ENCODE results near the gene VPS37D. TPM values are rescaled to one million over a fixed set of nuclear protein-coding genes. Genes with fewer than 3 reads are reported as not detected.

Gene VPS37D
- total RNA-seq, 1 donor from 2014 or later, result 15.4 TPM

- no peak overlapping the region for H3K27ac Mint-ChIP-seq
- no peak for TF ChIP-seq CTCF (IDR thresholded peaks at IDR 0.05; ENCODE audit: unreplicated experiment)
- H3K27me3 Mint-ChIP-seq (ENCODE audit: low read depth), result no peaks in the 10 kb centered on the region
- peaks cover 26% of the 10 kb centered on the region for H3K4me1 Mint-ChIP-seq
- H3K9me3 Mint-ChIP-seq, result no peaks in the 10 kb centered on the region
- DNase-seq (ENCODE audit: low spot score in 2 of 2, unreplicated experiment in 2 of 2), result no peak
- peaks cover 19% of the 10 kb centered on the region for H3K36me3 Mint-ChIP-seq
- no peak overlapping the region for H3K4me3 Mint-ChIP-seq
Observed at GRCh38 chr7:73679709-73680108, 12.1 kb downstream of the VPS37D start.

DNA sequence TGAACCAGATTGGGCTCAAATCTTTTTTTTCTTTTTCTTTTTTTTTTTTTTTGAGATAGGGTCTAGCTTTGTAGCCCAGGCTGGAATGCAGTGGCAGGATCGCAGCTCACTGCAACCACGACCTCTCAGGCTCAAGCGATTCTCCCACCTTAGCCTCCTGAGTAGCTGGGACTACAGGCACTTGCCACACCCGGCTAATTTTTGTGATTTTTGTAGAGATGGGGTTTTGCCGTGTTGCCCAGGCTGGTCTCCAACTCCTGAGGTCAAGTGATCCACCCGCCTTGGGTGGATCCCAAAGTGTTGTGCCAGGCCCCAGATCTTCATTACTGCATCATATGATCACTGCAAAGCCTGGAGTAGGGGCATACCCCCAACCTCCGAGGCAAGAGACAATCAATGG is 12.9 kb downstream of the VPS37D start:
- no peaks in the 10 kb centered on the region for H3K27me3 Mint-ChIP-seq (ENCODE audit: low read depth)
- no peak for TF ChIP-seq CTCF (IDR thresholded peaks at IDR 0.05; ENCODE audit: unreplicated experiment)
- DNase-seq (ENCODE audit: low spot score in 2 of 2, unreplicated experiment in 2 of 2), result no peak
- H3K36me3 Mint-ChIP-seq, result peaks cover 19% of the 10 kb centered on the region
- H3K4me1 Mint-ChIP-seq, result peaks cover 27% of the 10 kb centered on the region
- no peak overlapping the region for H3K27ac Mint-ChIP-seq
- H3K4me3 Mint-ChIP-seq, result peak overlapping the region; percentile 90
- H3K9me3 Mint-ChIP-seq, result no peaks in the 10 kb centered on the region

- TF ChIP-seq CTCF (IDR thresholded peaks at IDR 0.05; ENCODE audit: unreplicated experiment), result no peak
- H3K36me3 Mint-ChIP-seq, result peaks cover 20% of the 10 kb centered on the region
- H3K27me3 Mint-ChIP-seq (ENCODE audit: low read depth), result no peaks in the 10 kb centered on the region
- no peaks in the 10 kb centered on the region for H3K9me3 Mint-ChIP-seq
- H3K4me3 Mint-ChIP-seq, result peak overlapping the region; percentile 90
- DNase-seq (ENCODE audit: low spot score in 2 of 2, unreplicated experiment in 2 of 2), result no peak
- H3K27ac Mint-ChIP-seq, result peak overlapping the region; percentile 35
- peaks cover 27% of the 10 kb centered on the region for H3K4me1 Mint-ChIP-seq
Observed at GRCh38 chr7:73681031-73681430, 13.4 kb downstream of the VPS37D start.

DNA sequence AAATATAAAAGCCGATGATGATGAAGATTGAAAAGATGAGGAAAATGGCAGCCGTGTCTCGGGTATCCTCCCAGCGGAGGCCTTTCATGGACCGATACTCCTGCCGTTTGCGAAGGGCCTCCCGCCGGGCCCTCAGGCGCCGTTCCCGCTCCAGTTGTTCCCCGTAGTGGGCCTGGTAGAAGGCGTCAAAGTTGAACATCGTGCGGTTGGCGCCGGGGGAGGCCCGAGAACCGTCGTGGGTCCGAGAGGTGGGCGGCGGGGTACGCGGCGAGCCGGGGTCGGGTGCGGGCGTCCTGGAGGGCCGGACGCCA is 15.1 kb downstream of the VPS37D start:
- peaks cover 26% of the 10 kb centered on the region for H3K36me3 Mint-ChIP-seq
- peak in 1 of 2 experiments; percentile 44 for DNase-seq (ENCODE audit: low spot score in 2 of 2, unreplicated experiment in 2 of 2)

DNA sequence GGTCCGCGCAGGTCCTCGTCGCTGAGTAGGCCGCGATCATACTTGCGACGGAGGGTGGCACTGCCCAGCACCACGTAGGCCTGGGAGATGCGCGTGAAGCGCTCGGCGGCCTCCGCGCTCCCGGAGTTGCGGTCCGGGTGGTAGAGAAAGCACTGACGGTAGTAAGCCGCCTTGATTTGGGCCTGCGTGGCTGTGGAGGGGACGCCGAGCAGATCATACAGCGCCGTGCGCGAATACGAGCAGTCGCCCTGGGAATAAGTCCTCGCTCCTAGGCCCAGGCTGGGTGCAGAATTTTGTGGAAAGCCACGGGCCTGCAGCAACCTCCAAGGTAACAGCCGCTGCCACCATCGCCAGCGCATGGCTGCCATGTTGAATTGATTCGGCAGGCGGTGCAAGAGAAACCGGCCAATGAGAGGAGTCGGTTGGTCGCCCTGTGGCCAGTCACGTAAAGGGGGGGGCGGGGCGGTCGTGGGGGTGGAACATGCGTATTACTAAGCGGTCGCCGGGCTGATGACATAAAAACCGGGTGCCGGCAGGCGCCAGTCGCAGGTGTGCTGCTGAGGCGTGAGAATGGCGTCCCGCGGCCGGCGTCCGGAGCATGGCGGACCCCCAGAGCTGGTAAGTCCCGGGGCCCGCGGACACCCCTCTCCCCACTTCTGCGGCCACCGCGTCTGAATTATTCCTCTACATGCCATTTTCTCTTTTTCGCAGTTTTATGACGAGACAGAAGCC is 15.6 kb downstream of the VPS37D start, which contains the start of the genes BUD23 and DNAJC30:
Gene BUD23 (plus strand): TSS at position 542 of the 732 bp plus-strand sequence. CDS start 29 bp downstream, at position 571.
Gene DNAJC30 (minus strand): TSS at position 398 of the 732 bp plus-strand sequence. CDS start 30 bp downstream, at position 368.
- H3K4me3 Mint-ChIP-seq, result peak within 1 kb of the TSS; percentile 90
- peak within 1 kb of the TSS; percentile 97 for H3K27ac Mint-ChIP-seq
- H3K4me1 Mint-ChIP-seq, result peaks cover 27% of the 10 kb centered on the region
- H3K9me3 Mint-ChIP-seq, result no peaks in the 10 kb centered on the region
- peaks cover 22% of the 10 kb centered on the region for H3K36me3 Mint-ChIP-seq
- DNase-seq (ENCODE audit: low spot score in 2 of 2, unreplicated experiment in 2 of 2), result peak; percentile 92
- H3K27me3 Mint-ChIP-seq (ENCODE audit: low read depth), result no peaks in the 10 kb centered on the region
- no peak for TF ChIP-seq CTCF (IDR thresholded peaks at IDR 0.05; ENCODE audit: unreplicated experiment)

More for the DNA sequence above, 15.1 kb downstream of the VPS37D start:
- peaks cover 27% of the 10 kb centered on the region for H3K4me1 Mint-ChIP-seq
- peak overlapping the region; percentile 97 for H3K27ac Mint-ChIP-seq
- no peaks in the 10 kb centered on the region for H3K9me3 Mint-ChIP-seq
- no peak for TF ChIP-seq CTCF (IDR thresholded peaks at IDR 0.05; ENCODE audit: unreplicated experiment)
- peak overlapping the region; percentile 90 for H3K4me3 Mint-ChIP-seq
- no peaks in the 10 kb centered on the region for H3K27me3 Mint-ChIP-seq (ENCODE audit: low read depth)
